Measurements from ENCODE around the gene TBX10. TPM values are rescaled to one million over a fixed set of nuclear protein-coding genes. Genes with fewer than 3 reads are reported as not detected.

The TBX10 gene
- polyA plus RNA-seq, 1 of the 3 experiments (the other 2 are of a cell fraction) = not detected

DNA sequence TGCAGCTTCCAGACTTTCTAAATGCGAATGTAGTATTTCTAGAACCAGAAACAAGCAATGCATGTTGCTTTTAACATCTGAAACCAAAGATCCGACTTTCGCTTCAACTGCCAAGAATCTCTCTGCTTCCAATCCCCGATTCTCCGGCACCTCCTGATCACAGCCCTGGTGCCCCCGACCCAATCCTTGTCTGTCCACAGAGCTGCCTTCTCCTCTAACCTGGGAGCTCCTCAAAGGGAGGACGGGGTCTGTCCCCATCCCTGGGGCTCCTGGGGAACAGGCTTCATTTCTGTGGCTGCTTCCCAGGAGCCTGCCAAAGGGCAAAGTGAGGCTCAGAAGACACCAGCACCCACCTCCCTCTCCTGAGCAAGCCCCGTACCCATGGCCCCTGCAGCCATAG lies 34.3 kb upstream of the TBX10 start:
- Histone ChIP-seq H3K4me1 (ENCODE audit: control insufficient read depth in 1 of 2, insufficient read depth in 2 of 2, low read depth in 1 of 2, low read length in 1 of 2) (no peaks in the 10 kb centered on the region), H2AFZ (ENCODE audit: low read depth) (no peak overlapping the region), H3K9ac (no peak overlapping the region), H3K27ac (ENCODE audit: low read depth in 2 of 2, low read length in 1 of 2) (no peak overlapping the region), H4K20me1 (ENCODE audit: insufficient read depth) (no peaks in the 10 kb centered on the region), H3K9me3 (no peaks in the 10 kb centered on the region), H3K27me3 (ENCODE audit: insufficient read depth) (peaks cover 7% of the 10 kb centered on the region; the same call in 1 of the 2 replicates), H3K4me3 (ENCODE audit: low read depth in 2 of 2, low read length in 1 of 2) (no peak overlapping the region), H3K4me2 (no peak overlapping the region), H3K79me2 (ENCODE audit: insufficient read depth) (no peaks in the 10 kb centered on the region), H3K9me2 (no peaks in the 10 kb centered on the region), H3K36me3 (replicated peaks in 1 of 2; ENCODE audit: control insufficient read depth in 1 of 2, insufficient read depth in 2 of 2, low read length in 1 of 2) (no peaks in the 10 kb centered on the region), H3F3A (replicated peaks; ENCODE audit: insufficient read depth) (no peaks in the 10 kb centered on the region)
- ChIA-PET POLR2A (no interaction called here), CTCF (interaction anchor here (1.0 to 2.0 kb wide), 3 partner anchors 15 to 45 kb away, joined by 3 to 9 read pairs (median 4); no protein-coding TSS in a partner anchor)
- DNase-seq = no peak
- TF ChIP-seq TEAD4 (IDR thresholded peaks at IDR 0.05; ENCODE audit: borderline replicate concordance, insufficient read depth) (no peak), FOSL2 (IDR thresholded peaks at IDR 0.05; ENCODE audit: borderline replicate concordance, low read depth) (no peak)
- 27% methylated on average over 8 of the region's 8 CpGs for WGBS (ENCODE audit: low lambda C conversion rate)

DNA sequence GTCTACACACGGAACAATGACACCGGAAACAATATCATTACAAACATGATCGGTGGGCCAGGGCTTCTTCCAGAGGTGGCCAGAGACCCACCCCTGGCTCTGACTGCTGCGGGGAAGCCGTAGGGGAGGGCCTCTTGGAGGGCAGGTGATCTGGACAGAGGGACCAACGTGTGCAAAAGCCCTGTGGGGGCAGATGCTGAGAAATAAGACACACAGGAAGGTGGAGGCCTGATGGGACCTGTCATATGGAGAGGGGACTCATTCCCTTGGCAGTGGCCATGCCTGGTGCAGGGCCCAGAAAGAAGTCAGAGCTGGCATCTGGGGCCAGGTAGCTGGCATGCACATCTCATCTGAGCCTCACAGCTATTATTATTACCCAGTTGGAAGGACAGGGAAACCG lies 33.8 kb upstream of the TBX10 start:
- Histone ChIP-seq H3K27me3 (ENCODE audit: insufficient read depth) (peaks cover 7% of the 10 kb centered on the region; the same call in 1 of the 2 replicates), H3K27ac (ENCODE audit: low read depth in 2 of 2, low read length in 1 of 2) (no peak overlapping the region), H4K20me1 (ENCODE audit: insufficient read depth) (no peaks in the 10 kb centered on the region), H2AFZ (ENCODE audit: low read depth) (no peak overlapping the region), H3K4me1 (ENCODE audit: control insufficient read depth in 1 of 2, insufficient read depth in 2 of 2, low read depth in 1 of 2, low read length in 1 of 2) (no peaks in the 10 kb centered on the region), H3K4me3 (ENCODE audit: low read depth in 2 of 2, low read length in 1 of 2) (no peak overlapping the region), H3K9me2 (no peaks in the 10 kb centered on the region), H3K9ac (no peak overlapping the region), H3F3A (replicated peaks; ENCODE audit: insufficient read depth) (no peaks in the 10 kb centered on the region), H3K4me2 (no peak overlapping the region), H3K79me2 (ENCODE audit: insufficient read depth) (no peaks in the 10 kb centered on the region), H3K36me3 (replicated peaks in 1 of 2; ENCODE audit: control insufficient read depth in 1 of 2, insufficient read depth in 2 of 2, low read length in 1 of 2) (no peaks in the 10 kb centered on the region), H3K9me3 (no peaks in the 10 kb centered on the region)
- TF ChIP-seq RCOR1 (IDR thresholded peaks at IDR 0.05; ENCODE audit: low read length) (no peak), FOXJ3 (CRISPR knock-in tag; IDR thresholded peaks at IDR 0.05) (no peak), NRF1 (IDR thresholded peaks at IDR 0.05; ENCODE audit: low read depth, low read length) (no peak), MEF2A (IDR thresholded peaks at IDR 0.05; ENCODE audit: borderline replicate concordance, low read depth) (no peak)
- TF ChIP-seq, protein P1, sequence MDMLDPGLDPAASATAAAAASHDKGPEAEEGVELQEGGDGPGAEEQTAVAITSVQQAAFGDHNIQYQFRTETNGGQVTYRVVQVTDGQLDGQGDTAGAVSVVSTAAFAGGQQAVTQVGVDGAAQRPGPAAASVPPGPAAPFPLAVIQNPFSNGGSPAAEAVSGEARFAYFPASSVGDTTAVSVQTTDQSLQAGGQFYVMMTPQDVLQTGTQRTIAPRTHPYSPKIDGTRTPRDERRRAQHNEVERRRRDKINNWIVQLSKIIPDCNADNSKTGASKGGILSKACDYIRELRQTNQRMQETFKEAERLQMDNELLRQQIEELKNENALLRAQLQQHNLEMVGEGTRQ (IDR thresholded peaks at IDR 0.05; ENCODE audit: borderline replicate concordance, low read depth, low read length) = no peak
- TF ChIP-seq, protein P2, sequence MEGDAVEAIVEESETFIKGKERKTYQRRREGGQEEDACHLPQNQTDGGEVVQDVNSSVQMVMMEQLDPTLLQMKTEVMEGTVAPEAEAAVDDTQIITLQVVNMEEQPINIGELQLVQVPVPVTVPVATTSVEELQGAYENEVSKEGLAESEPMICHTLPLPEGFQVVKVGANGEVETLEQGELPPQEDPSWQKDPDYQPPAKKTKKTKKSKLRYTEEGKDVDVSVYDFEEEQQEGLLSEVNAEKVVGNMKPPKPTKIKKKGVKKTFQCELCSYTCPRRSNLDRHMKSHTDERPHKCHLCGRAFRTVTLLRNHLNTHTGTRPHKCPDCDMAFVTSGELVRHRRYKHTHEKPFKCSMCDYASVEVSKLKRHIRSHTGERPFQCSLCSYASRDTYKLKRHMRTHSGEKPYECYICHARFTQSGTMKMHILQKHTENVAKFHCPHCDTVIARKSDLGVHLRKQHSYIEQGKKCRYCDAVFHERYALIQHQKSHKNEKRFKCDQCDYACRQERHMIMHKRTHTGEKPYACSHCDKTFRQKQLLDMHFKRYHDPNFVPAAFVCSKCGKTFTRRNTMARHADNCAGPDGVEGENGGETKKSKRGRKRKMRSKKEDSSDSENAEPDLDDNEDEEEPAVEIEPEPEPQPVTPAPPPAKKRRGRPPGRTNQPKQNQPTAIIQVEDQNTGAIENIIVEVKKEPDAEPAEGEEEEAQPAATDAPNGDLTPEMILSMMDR (IDR thresholded peaks at IDR 0.05) = no peak
- TF ChIP-seq, protein P3, sequence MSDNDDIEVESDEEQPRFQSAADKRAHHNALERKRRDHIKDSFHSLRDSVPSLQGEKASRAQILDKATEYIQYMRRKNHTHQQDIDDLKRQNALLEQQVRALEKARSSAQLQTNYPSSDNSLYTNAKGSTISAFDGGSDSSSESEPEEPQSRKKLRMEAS (IDR thresholded peaks at IDR 0.05; ENCODE audit: low read depth) = no peak
- DNase-seq = no peak
- ChIA-PET POLR2A (no interaction called here), CTCF (interaction anchor here (1.0 to 2.0 kb wide), 3 partner anchors 14 to 45 kb away, joined by 3 to 9 read pairs (median 4); no protein-coding TSS in a partner anchor)
- 46% methylated on average over 6 of the region's 7 CpGs for WGBS (ENCODE audit: low lambda C conversion rate)
